ENCODE data around the gene SUSD2. TPM values are rescaled to one million over a fixed set of nuclear protein-coding genes. Genes with fewer than 3 reads are reported as not detected.
"Not testable (repeated sequence)": the region's sequence is repeated elsewhere in the genome, so short reads cannot be mapped to it uniquely, and the experiment has no call there.

Gene SUSD2
- total RNA-seq, 2 experiments from 2014 or later: 1.0 to 1.1 TPM

DNA sequence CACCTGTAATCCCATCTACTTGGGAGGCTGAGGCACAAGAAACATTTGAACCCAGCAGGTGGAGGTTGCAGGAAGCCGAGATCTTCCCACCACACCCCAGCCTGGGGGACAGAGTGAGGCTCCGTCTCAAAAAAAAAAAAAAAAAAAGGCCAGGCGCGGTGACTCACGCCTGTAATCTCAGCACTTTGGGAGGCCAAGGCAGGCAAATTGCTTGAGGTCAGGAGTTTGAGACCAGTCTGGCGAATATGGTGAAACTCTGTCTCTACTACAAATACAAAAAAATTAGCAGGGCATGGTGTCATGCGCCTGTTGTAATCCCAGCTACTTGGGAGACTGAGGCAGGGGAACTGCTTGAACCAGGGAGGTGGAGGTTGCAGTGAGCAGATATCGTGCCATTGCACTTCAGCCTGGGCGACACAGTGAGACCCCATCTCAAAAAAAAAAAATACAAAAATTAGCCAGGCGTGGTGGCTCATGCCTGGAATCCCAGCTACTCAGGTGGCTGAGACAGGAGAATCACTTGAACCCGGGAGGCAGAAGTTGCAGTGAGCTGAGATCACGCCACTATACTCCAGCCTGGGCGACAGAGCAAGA lies 56.9 kb downstream of the SUSD2 start:
- H3K27me3 Mint-ChIP-seq; CTCF ChIA-PET; H3K4me3 Mint-ChIP-seq; H3K36me3 Mint-ChIP-seq (ENCODE audit: low read depth); H3K9me3 Mint-ChIP-seq; H3K27ac Mint-ChIP-seq; POLR2A ChIA-PET; DNase-seq: not testable (repeated sequence)
- peaks cover 31% of the 10 kb centered on the region for H3K4me1 Mint-ChIP-seq

Other genes with a start within 250 kb of the SUSD2 start
- not detected for gene GSTT2B, start 220.3 kb upstream of the SUSD2 start, total RNA-seq
- gene DDTL, start 214.6 kb upstream of the SUSD2 start, total RNA-seq: 1 to 10 TPM; 3.3 to 3.4 TPM
- 100 to 1,000 TPM; 117 to 129 TPM for gene DDT, start 207.0 kb upstream of the SUSD2 start, total RNA-seq
- gene GSTT2, start 201.4 kb upstream of the SUSD2 start, total RNA-seq: not detected
- gene GSTT4, start 176.0 kb upstream of the SUSD2 start, total RNA-seq: not detected
- gene CABIN1, start 170.2 kb upstream of the SUSD2 start, total RNA-seq: 100 to 1,000 TPM; 112 to 124 TPM
- gene GGT5, start 63.6 kb downstream of the SUSD2 start, total RNA-seq: under 1 TPM; 0.10 to 0.35 TPM
- 10 to 100 TPM; 53.1 to 59.5 TPM for gene SPECC1L, start 89.3 kb downstream of the SUSD2 start, total RNA-seq
- 10 to 100 TPM; 25.3 to 29.0 TPM for gene ADORA2A, start 246.1 kb downstream of the SUSD2 start, total RNA-seq